Measurements from ENCODE around the gene PLXNB2. TPM values are rescaled to one million over a fixed set of nuclear protein-coding genes. Genes with fewer than 3 reads are reported as not detected.

PLXNB2 gene
- total and polyA plus RNA-seq, 2 donors from 2014 or later: 128 to 383 TPM

DNA sequence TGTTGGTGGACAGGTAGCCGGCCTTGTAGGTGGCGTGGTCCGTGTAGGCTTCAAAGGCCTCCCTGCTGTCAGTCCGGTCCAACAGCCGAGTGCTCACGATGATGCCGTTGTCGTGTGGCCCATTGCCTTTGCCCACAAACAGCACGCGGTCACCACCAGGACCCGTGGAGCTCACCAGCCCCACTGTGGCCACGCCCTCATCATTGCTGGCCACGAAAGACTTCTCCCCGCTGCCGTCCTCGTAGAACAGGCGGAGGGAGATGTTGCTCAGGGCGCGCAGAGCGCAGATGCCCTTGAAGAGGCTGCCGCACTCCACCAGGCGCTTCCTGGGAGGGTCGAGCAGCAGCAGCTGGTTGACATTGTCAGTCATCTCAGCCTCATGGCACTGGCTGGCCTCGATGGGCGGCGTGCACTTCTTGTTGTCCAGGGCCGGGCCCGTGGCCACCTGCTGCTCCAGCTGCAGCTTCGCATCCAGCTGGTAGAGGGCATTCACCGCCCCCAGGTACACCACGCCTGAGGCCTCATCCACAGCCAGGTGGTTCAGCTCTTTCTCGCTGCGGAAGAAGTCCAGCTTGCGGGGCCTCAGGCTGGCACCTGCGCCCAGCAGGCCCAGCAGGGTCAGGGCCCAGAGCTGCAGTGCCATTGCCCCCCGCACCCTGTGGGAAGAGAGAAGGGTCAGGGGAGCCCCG lies 17.4 kb downstream of the PLXNB2 start:
- Histone ChIP-seq H3K9me3 (ENCODE audit: control insufficient read depth in 2 of 3, insufficient read depth in 1 of 3, low read length in 3 of 3) (no peaks in the 10 kb centered on the region), H3K9ac (ENCODE audit: low read length in 3 of 3) (no peak overlapping the region), H3K27me3 (ENCODE audit: control insufficient read depth, insufficient read depth, low read length) (no peaks in the 10 kb centered on the region), H3K4me3 (ENCODE audit: low read length in 3 of 3) (no peak overlapping the region), H3K4me1 (ENCODE audit: control insufficient read depth in 2 of 3, insufficient read depth in 2 of 3, low read depth in 1 of 3, low read length in 3 of 3) (peaks cover 0 to 42% (median 9%) of the 10 kb centered on the region in 3 donors), H3K27ac (ENCODE audit: low read depth in 2 of 2, low read length in 2 of 2) (no peak overlapping the region), H3K36me3 (ENCODE audit: control insufficient read depth in 2 of 3, insufficient read depth in 3 of 3, low read length in 3 of 3) (peaks cover 0 to 45% (median 23%) of the 10 kb centered on the region in 3 donors)
- FAIRE-seq (no peak), DNase-seq (no peak)
- intact Hi-C loops (cut with DNase I): no loop called here
- TF ChIP-seq, protein P1, sequence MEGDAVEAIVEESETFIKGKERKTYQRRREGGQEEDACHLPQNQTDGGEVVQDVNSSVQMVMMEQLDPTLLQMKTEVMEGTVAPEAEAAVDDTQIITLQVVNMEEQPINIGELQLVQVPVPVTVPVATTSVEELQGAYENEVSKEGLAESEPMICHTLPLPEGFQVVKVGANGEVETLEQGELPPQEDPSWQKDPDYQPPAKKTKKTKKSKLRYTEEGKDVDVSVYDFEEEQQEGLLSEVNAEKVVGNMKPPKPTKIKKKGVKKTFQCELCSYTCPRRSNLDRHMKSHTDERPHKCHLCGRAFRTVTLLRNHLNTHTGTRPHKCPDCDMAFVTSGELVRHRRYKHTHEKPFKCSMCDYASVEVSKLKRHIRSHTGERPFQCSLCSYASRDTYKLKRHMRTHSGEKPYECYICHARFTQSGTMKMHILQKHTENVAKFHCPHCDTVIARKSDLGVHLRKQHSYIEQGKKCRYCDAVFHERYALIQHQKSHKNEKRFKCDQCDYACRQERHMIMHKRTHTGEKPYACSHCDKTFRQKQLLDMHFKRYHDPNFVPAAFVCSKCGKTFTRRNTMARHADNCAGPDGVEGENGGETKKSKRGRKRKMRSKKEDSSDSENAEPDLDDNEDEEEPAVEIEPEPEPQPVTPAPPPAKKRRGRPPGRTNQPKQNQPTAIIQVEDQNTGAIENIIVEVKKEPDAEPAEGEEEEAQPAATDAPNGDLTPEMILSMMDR (IDR thresholded peaks at IDR 0.05; ENCODE audit: borderline replicate concordance, extremely low read depth, insufficient read depth): no peak

DNA sequence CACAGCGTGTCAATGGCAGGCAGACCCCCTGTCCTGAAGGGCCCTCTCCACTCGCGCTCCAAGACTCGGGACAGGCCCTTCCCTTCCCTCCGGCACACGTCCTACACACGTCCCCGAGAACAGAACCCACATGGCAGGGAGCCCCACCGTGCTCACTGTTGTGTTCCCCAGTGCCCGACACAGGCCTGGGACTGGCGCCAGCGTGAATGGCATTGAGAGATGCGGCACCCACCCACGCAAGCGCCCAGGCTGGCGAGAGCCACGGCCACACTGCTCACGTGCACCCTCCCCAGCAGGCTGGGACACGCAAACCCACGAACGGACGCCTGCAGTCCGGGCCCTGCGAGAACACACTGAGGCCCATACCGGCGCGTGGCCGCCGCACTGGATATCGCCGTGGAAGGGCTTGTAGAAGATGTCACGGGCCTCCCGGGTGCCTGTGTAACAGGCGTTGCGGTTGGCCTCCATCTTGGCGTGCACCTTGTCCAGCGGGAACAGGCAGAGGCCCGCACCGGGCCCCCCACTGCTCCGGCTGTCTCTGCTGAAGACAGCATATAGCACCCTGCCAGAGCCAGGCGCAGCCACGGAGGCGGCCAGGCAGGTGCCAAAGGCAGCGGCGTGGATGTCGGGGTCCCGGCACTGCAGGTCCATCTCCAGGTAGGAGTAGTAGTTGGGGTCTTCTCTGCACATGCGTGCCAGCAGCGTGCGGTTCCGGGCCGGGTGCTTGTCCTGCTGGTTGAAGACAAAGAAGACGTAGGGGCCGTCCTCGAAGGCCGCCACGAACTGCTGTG lies 18.1 kb downstream of the PLXNB2 start:
- intact Hi-C loops (cut with DNase I): no loop called here
- no peak for FAIRE-seq
- H3K4me1 ChIP-seq (ENCODE audit: control insufficient read depth in 2 of 3, insufficient read depth in 2 of 3, low read depth in 1 of 3, low read length in 3 of 3): peaks cover 0 to 37% (median 4%) of the 10 kb centered on the region in 3 donors

DNA sequence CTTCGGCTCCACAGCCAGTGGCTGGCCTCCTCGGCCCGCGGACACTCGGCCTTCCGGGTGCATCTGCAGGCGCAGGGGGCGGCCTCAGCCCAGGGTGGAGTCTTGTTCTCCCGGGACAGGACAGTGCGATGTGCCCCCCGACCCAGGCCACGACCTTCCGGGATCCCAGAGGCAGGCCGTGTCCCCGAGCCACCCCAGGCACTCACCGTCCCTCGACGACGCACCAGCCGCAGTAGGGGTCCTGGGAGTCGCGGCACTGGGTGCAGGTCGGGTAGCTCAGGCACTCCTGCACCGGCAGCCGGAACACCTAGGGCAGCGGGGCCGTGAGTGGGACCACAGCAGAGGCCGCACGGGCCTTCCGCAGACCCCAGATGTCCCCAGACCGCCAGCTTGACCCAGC lies 19.7 kb downstream of the PLXNB2 start:
- TF ChIP-seq, protein P1 (IDR thresholded peaks at IDR 0.05; ENCODE audit: borderline replicate concordance, extremely low read depth, insufficient read depth): no peak

More for the DNA sequence above, 18.1 kb downstream of the PLXNB2 start:
- Histone ChIP-seq H3K4me3 (ENCODE audit: low read length in 3 of 3) (no peak overlapping the region), H3K9ac (ENCODE audit: low read length in 3 of 3) (no peak overlapping the region), H3K9me3 (ENCODE audit: control insufficient read depth in 2 of 3, insufficient read depth in 1 of 3, low read length in 3 of 3) (no peaks in the 10 kb centered on the region), H3K36me3 (ENCODE audit: control insufficient read depth in 2 of 3, insufficient read depth in 3 of 3, low read length in 3 of 3) (peaks cover 0 to 43% (median 23%) of the 10 kb centered on the region in 3 donors), H3K27me3 (ENCODE audit: control insufficient read depth, insufficient read depth, low read length) (no peaks in the 10 kb centered on the region), H3K27ac (ENCODE audit: low read depth in 2 of 2, low read length in 2 of 2) (no peak overlapping the region)
- TF ChIP-seq, protein P1 (IDR thresholded peaks at IDR 0.05; ENCODE audit: borderline replicate concordance, extremely low read depth, insufficient read depth): no peak
- DNase-seq: no peak

More for the DNA sequence above, 19.7 kb downstream of the PLXNB2 start:
- no peak overlapping the region for H3K27ac ChIP-seq (ENCODE audit: low read depth in 2 of 2, low read length in 2 of 2)
- H3K9me3 ChIP-seq (ENCODE audit: control insufficient read depth in 2 of 3, insufficient read depth in 1 of 3, low read length in 3 of 3): no peaks in the 10 kb centered on the region
- H3K27me3 ChIP-seq (ENCODE audit: control insufficient read depth, insufficient read depth, low read length): no peaks in the 10 kb centered on the region
- FAIRE-seq (no peak), DNase-seq (no peak)
- H3K4me1 ChIP-seq (ENCODE audit: control insufficient read depth in 2 of 3, insufficient read depth in 2 of 3, low read depth in 1 of 3, low read length in 3 of 3): peaks cover 0 to 29% (median 0%) of the 10 kb centered on the region in 3 donors
- no peak overlapping the region for H3K9ac ChIP-seq (ENCODE audit: low read length in 3 of 3)
- H3K4me3 ChIP-seq (ENCODE audit: low read length in 3 of 3): no peak overlapping the region
- intact Hi-C loops (cut with DNase I): no loop called here
- H3K36me3 ChIP-seq (ENCODE audit: control insufficient read depth in 2 of 3, insufficient read depth in 3 of 3, low read length in 3 of 3): peaks cover 0 to 46% (median 23%) of the 10 kb centered on the region in 3 donors

Measured in kidney (tissue), 14 donors.